A549 (cell line): ENCODE data around the gene PDILT. TPM values are rescaled to one million over a fixed set of nuclear protein-coding genes. Genes with fewer than 3 reads are reported as not detected.

ENCODE experiments used
- ATAC-seq, 2 experiments: fragments of 200-7000 bp in 1 of 2; fragments of >200 bp in 1 of 2; cut with Nextera tagmentation in 1 of 2; cut with Tn5 transposase in 1 of 2; 3 replicates each; pipeline versions ENCODE4 v1.8.0 to v1.9.1; 2018 to 2020; ENCODE audit warnings: mild to moderate bottlenecking in 1 of 2, moderate library complexity in 1 of 2
- CTCF ChIA-PET: fragments of 300-600 bp; sonication (Branson Sonifier 250); formaldehyde crosslinking; extraction: SDS; loops from one replicate; lab custom pipeline; 2021; ENCODE audit warnings: antibody characterized with exemption, inconsistent platforms; lab: Yijun Ruan, JAX
- POLR2A ChIA-PET: fragments of 350-600 bp; formaldehyde crosslinking; extraction: SDS; loops from one replicate; lab custom pipeline; 2021; ENCODE audit warnings: antibody characterized with exemption, inconsistent platforms; lab: Yijun Ruan, JAX
- DNase-seq, 2 experiments: peaks; one replicate each; pipeline versions ENCODE4 v3.0.0 to v3.0.0-alpha.2; 2011 to 2016; ENCODE audit warnings: low read depth in 1 of 2, low spot score in 1 of 2
- FAIRE-seq: peaks from 2 replicates; lab custom pipeline; 2011; peaks lifted over from hg19 to GRCh38; lab: Jason Lieb, UNC
- H3K27ac ChIP-seq, 2 experiments: fragments of >200 bp; sonication (Bioruptor Twin); formaldehyde crosslinking; 3 replicates each; pipeline ENCODE4 v1.5.1; 2016 to 2017
- H3K4me1 ChIP-seq: fragments of >200 bp; sonication (Bioruptor Twin); formaldehyde crosslinking; 3 replicates; pipeline ENCODE4 v1.6.1; 2016
- H3K4me2 ChIP-seq: fragments of >200 bp; sonication (Bioruptor Twin); formaldehyde crosslinking; 3 replicates; pipeline ENCODE4 v1.6.1; 2016
- H3K4me3 ChIP-seq: fragments of >200 bp; sonication (Bioruptor Twin); formaldehyde crosslinking; 3 replicates; pipeline ENCODE4 v1.5.1; 2016
- H3K9me3 ChIP-seq: fragments of >200 bp; sonication (Bioruptor Twin); formaldehyde crosslinking; 3 replicates; pipeline ENCODE4 v1.6.1; 2016
- CEBPB ChIP-seq, 2 experiments: fragments of >200 bp in 1 of 2; sonication (Bioruptor Twin) in 1 of 2; formaldehyde crosslinking in 1 of 2; IDR thresholded peaks; 2 replicates each; pipeline ENCODE4 v1.6.1; 2012 to 2016
- CHD2 ChIP-seq: fragments of 150-350 bp; IDR thresholded peaks from 2 replicates; pipeline ENCODE4 v1.6.1; 2014; ENCODE audit warnings: low read length; ENCODE audit not compliant: partially characterized antibody
- CTCF ChIP-seq: fragments of >200 bp; sonication (Bioruptor Twin); formaldehyde crosslinking; IDR thresholded peaks from 3 replicates; pipeline ENCODE4 v1.5.1; 2016
- EP300 ChIP-seq, 2 experiments: fragments of >200 bp; sonication (Bioruptor Twin); formaldehyde crosslinking; IDR thresholded peaks; 2 replicates in 1 of 2; 3 replicates in 1 of 2; pipeline ENCODE4 v1.6.1; 2016 to 2017
- ESRRA ChIP-seq: fragments of 150-350 bp; IDR thresholded peaks from 2 replicates; pipeline ENCODE4 v1.6.1; 2014; ENCODE audit warnings: mild to moderate bottlenecking, low read length, borderline replicate concordance
- FOSB ChIP-seq: fragments of 250-450 bp; sonication (Bioruptor Pico); IDR thresholded peaks from 2 replicates; pipeline ENCODE4 v1.5.0; 2020; ENCODE audit warnings: mild to moderate bottlenecking, moderate library complexity
- GATA3 ChIP-seq: IDR thresholded peaks from 2 replicates; pipeline ENCODE4 v1.6.1; 2012; ENCODE audit warnings: borderline replicate concordance
- HDAC2 ChIP-seq: fragments of 200-600 bp; sonication (generic); IDR thresholded peaks from 2 replicates; pipeline ENCODE4 v1.6.1; 2016
- HOXB13 ChIP-seq: fragments of 250-450 bp; sonication (Bioruptor Pico); IDR thresholded peaks from 2 replicates; pipeline ENCODE4 v1.5.0; 2020; ENCODE audit warnings: low read depth, mild to moderate bottlenecking, moderate library complexity
- HOXB5 ChIP-seq: fragments of 250-450 bp; sonication (Bioruptor Pico); IDR thresholded peaks from 2 replicates; pipeline ENCODE4 v1.5.0; 2020; ENCODE audit warnings: mild to moderate bottlenecking, moderate library complexity
- JUNB ChIP-seq: fragments of >200 bp; sonication (Bioruptor Twin); formaldehyde crosslinking; IDR thresholded peaks from 2 replicates; pipeline ENCODE4 v1.6.1; 2016
- MAFK ChIP-seq: fragments of 450-650 bp; IDR thresholded peaks from 2 replicates; pipeline ENCODE4 v1.6.1; 2014; ENCODE audit not compliant: partially characterized antibody
- MAX ChIP-seq: IDR thresholded peaks from 2 replicates; pipeline ENCODE4 v1.6.1; 2012
- MAZ ChIP-seq: fragments of 150-350 bp; IDR thresholded peaks from 2 replicates; pipeline ENCODE4 v1.6.1; 2014; ENCODE audit warnings: antibody characterized with exemption, low read depth, low read length, borderline replicate concordance
- NFE2L2 ChIP-seq: fragments of 150-350 bp; conservative IDR thresholded peaks from 2 replicates; pipeline ENCODE4 v1.6.1; 2014; ENCODE audit warnings: low read length
- NR3C1 ChIP-seq: fragments of >200 bp; sonication (Bioruptor Twin); formaldehyde crosslinking; IDR thresholded peaks from 3 replicates; pipeline ENCODE4 v1.6.1; 2017
- POLR2AphosphoS2 ChIP-seq: conservative IDR thresholded peaks from 2 replicates; pipeline ENCODE4 v1.6.1; 2012; ENCODE audit warnings: low read length, improper control_type of control experiment, inconsistent platforms
- RCOR1 ChIP-seq: fragments of 150-350 bp; IDR thresholded peaks from 2 replicates; pipeline ENCODE4 v1.6.1; 2014; ENCODE audit warnings: antibody characterized with exemption, low read length, low read depth
- RFX5 ChIP-seq: fragments of 450-650 bp; IDR thresholded peaks from 2 replicates; pipeline ENCODE4 v1.7.1; 2014; ENCODE audit warnings: antibody characterized with exemption, mild to moderate bottlenecking, moderate library complexity
- TFCP2L1 ChIP-seq: fragments of 250-450 bp; sonication (Bioruptor Pico); IDR thresholded peaks from 2 replicates; pipeline ENCODE4 v1.5.0; 2021; ENCODE audit warnings: mild to moderate bottlenecking
- ZFP36 ChIP-seq: fragments of 450-650 bp; IDR thresholded peaks from 2 replicates; pipeline ENCODE4 v1.6.1; 2014; ENCODE audit warnings: borderline replicate concordance; ENCODE audit not compliant: partially characterized antibody
- ZSCAN20 ChIP-seq: fragments of 250-450 bp; sonication (Bioruptor Pico); IDR thresholded peaks from 2 replicates; pipeline ENCODE4 v1.8.0; 2022; ENCODE audit warnings: mild to moderate bottlenecking, moderate library complexity
- WGBS: methylation state at CpG from one replicate; pipeline ENCODE4 v1.1.6; 2017; ENCODE audit errors: missing lambda C conversion rate; 5-methylcytosine and 5-hydroxymethylcytosine counted together
- polyA plus RNA-seq, 4 experiments: library from polyadenylated mRNA; depleted of rRNA in 3 of 4; stranded (reverse); fragments of >200 nt; fragmentation: RNase III in 1 of 4; extraction: RNeasy Plus Mini Kit Qiagen cat#74134 plus additional on column Dnase treatment in 1 of 4; gene quantifications; 2 replicates in 3 of 4; 3 replicates in 1 of 4; pipeline ENCODE4 v1.2.3, GENCODE V29; 2011 to 2017

PDILT gene
- polyA plus RNA-seq, 2 of the 4 experiments (the other 2 are of a cell fraction): not detected

GRCh38 chr16:20318437-20318836, 86.1 kb downstream of the PDILT start:
- POLR2A ChIA-PET: no interaction called here
- H3K4me2 ChIP-seq: no peak overlapping the region
- 16% methylated on average over 3 of the region's 3 CpGs for WGBS
- no peak overlapping the region for H3K27ac ChIP-seq
- CTCF ChIA-PET: interaction anchor here (1.7 kb wide), 1 partner anchor 18 kb away, joined by 5 read pairs; no protein-coding TSS in a partner anchor
- H3K4me3 ChIP-seq: no peak overlapping the region
- FAIRE-seq (no peak), DNase-seq (no peak), ATAC-seq (no peak)
- TF ChIP-seq RCOR1: no peak
- no peak for TF ChIP-seq HOXB13 (CRISPR knock-in tag)
- no peak for TF ChIP-seq MAZ
- TF ChIP-seq MAFK: no peak
- TF ChIP-seq NR3C1: no peak
- no peak for TF ChIP-seq ZFP36
- TF ChIP-seq RFX5: no peak
- TF ChIP-seq NFE2L2: no peak
- H3K4me1 ChIP-seq: no peaks in the 10 kb centered on the region
- no peaks in the 10 kb centered on the region; the same call in 2 of the 3 replicates for H3K9me3 ChIP-seq

- no peaks in the 10 kb centered on the region for H3K4me1 ChIP-seq
- WGBS: 7% methylated on average over 7 of the region's 7 CpGs
- DNase-seq (no peak), FAIRE-seq (no peak), ATAC-seq (no peak)
- no peaks in the 10 kb centered on the region; the same call in 2 of the 3 replicates for H3K9me3 ChIP-seq
- TF ChIP-seq JUNB (no peak), MAX (no peak), HDAC2 (no peak), CHD2 (no peak), HOXB5 (no peak), GATA3 (no peak), POLR2AphosphoS2 (no peak), ESRRA (no peak), ZSCAN20 (CRISPR knock-in tag) (no peak), MAFK (no peak), CEBPB (IDR thresholded peaks at IDR 0.05) (no peak), EP300 (IDR thresholded peaks at IDR 0.05) (no peak), CTCF (no peak)
- ChIA-PET CTCF (interaction anchor here (1.7 kb wide), 1 partner anchor 17 kb away, joined by 5 read pairs; no protein-coding TSS in a partner anchor), POLR2A (no interaction called here)
- H3K27ac ChIP-seq: no peak overlapping the region
- H3K4me3 ChIP-seq: no peak overlapping the region
- H3K4me2 ChIP-seq: no peak overlapping the region
Observed at GRCh38 chr16:20318006-20318405, 86.5 kb downstream of the PDILT start.

- Histone ChIP-seq H3K9me3 (no peaks in the 10 kb centered on the region; the same call in 2 of the 3 replicates), H3K4me1 (no peaks in the 10 kb centered on the region), H3K4me3 (no peak overlapping the region), H3K4me2 (no peak overlapping the region), H3K27ac (no peak overlapping the region)
- DNase-seq (no peak), ATAC-seq (no peak), FAIRE-seq (no peak)
- POLR2A ChIA-PET: no interaction called here
- 14% methylated on average over 7 of the region's 8 CpGs for WGBS
- CTCF ChIA-PET: interaction anchor here (1.7 kb wide), 1 partner anchor 17 kb away, joined by 5 read pairs; no protein-coding TSS in a partner anchor
- TF ChIP-seq HOXB13 (CRISPR knock-in tag) (no peak), CTCF (no peak), TFCP2L1 (no peak), FOSB (CRISPR knock-in tag) (no peak)
- TF ChIP-seq, all 56 proteins: peak for 0
Observed at GRCh38 chr16:20317117-20317516, 87.4 kb downstream of the PDILT start.
